ENCODE results near the gene GPAT2. TPM values are rescaled to one million over a fixed set of nuclear protein-coding genes. Genes with fewer than 3 reads are reported as not detected.
"Not testable (repeated sequence)": the region's sequence is repeated elsewhere in the genome, so short reads cannot be mapped to it uniquely, and the experiment has no call there.

The GPAT2 gene
- total RNA-seq, 1 experiment from 2014 or later: not detected

DNA sequence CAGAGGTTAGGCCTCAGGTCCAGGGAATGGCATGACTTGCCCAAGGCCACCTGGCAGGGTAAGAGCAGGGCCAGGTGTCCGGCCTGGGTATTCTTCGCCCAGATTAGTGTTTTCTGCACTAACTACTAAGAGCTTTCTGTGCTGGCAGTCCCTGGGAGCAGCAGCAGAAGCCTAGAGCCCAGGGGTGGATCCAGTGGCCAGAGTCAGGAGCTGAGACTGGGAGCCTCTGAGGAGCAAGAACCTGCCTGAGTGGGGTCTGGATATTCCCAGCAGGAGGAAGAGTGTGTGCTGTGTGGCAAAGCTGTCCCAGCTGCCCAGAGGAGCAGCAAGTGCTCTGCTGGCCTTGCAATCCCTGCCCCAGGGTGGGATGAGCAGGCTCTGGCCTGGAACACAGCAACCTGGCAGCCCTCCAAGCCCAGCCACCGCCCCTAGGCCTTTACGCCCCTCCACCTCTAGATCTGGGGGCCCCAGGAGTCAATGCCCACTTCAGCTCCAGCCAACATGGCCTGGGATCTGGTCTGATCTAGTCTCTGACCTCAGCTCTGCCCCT lies 30.7 kb upstream of the GPAT2 start:
- no peaks in the 10 kb centered on the region for H3K9me3 Mint-ChIP-seq (ENCODE audit: low read depth, unreplicated experiment)
- intact Hi-C loops (cut with micrococcal nuclease; ENCODE audit: unreplicated experiment): no loop called here

DNA sequence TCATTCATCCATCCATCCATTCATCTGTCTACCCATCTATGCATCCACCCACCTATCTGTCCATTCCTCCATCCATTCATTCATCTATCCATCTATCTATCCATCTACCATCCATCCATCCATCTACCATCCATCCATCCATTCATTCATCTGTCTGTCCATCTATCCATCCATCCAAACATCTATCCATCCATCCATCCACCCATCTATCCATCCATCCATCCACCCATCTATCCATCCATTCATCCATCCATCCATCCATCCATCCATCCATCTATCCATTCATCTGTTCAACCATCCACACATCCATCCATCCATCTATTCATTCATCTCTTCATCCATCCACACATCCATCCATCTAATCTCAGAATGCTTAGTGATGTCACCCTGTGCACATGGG lies 30.0 kb upstream of the GPAT2 start:
- H3K27me3 Mint-ChIP-seq (ENCODE audit: unreplicated experiment): peaks cover 15% of the 10 kb centered on the region
- H3K4me1 Mint-ChIP-seq (ENCODE audit: low read depth, unreplicated experiment); DNase-seq; H3K27ac Mint-ChIP-seq (ENCODE audit: unreplicated experiment); CTCF ChIA-PET; H3K36me3 Mint-ChIP-seq (ENCODE audit: insufficient read depth, unreplicated experiment); H3K9me3 Mint-ChIP-seq (ENCODE audit: low read depth, unreplicated experiment); BruUV-seq (replicated peaks); intact Hi-C loops (cut with micrococcal nuclease; ENCODE audit: unreplicated experiment); H3K4me3 Mint-ChIP-seq (ENCODE audit: low read depth, unreplicated experiment): not testable (repeated sequence)

More for the DNA sequence above, 30.7 kb upstream of the GPAT2 start:
- no TSS peak for BruUV-seq (replicated peaks)
- Mint-ChIP-seq H3K36me3 (ENCODE audit: insufficient read depth, unreplicated experiment) (no peaks in the 10 kb centered on the region), H3K4me1 (ENCODE audit: low read depth, unreplicated experiment) (no peaks in the 10 kb centered on the region), H3K27me3 (ENCODE audit: unreplicated experiment) (peaks cover 17% of the 10 kb centered on the region), H3K4me3 (ENCODE audit: low read depth, unreplicated experiment) (no peak overlapping the region), H3K27ac (ENCODE audit: unreplicated experiment) (no peak overlapping the region)
- DNase-seq: no peak
- CTCF ChIA-PET: no interaction called here
- TF ChIP-seq, protein P1, sequence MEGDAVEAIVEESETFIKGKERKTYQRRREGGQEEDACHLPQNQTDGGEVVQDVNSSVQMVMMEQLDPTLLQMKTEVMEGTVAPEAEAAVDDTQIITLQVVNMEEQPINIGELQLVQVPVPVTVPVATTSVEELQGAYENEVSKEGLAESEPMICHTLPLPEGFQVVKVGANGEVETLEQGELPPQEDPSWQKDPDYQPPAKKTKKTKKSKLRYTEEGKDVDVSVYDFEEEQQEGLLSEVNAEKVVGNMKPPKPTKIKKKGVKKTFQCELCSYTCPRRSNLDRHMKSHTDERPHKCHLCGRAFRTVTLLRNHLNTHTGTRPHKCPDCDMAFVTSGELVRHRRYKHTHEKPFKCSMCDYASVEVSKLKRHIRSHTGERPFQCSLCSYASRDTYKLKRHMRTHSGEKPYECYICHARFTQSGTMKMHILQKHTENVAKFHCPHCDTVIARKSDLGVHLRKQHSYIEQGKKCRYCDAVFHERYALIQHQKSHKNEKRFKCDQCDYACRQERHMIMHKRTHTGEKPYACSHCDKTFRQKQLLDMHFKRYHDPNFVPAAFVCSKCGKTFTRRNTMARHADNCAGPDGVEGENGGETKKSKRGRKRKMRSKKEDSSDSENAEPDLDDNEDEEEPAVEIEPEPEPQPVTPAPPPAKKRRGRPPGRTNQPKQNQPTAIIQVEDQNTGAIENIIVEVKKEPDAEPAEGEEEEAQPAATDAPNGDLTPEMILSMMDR (IDR thresholded peaks at IDR 0.05; ENCODE audit: unreplicated experiment): no peak

DNA sequence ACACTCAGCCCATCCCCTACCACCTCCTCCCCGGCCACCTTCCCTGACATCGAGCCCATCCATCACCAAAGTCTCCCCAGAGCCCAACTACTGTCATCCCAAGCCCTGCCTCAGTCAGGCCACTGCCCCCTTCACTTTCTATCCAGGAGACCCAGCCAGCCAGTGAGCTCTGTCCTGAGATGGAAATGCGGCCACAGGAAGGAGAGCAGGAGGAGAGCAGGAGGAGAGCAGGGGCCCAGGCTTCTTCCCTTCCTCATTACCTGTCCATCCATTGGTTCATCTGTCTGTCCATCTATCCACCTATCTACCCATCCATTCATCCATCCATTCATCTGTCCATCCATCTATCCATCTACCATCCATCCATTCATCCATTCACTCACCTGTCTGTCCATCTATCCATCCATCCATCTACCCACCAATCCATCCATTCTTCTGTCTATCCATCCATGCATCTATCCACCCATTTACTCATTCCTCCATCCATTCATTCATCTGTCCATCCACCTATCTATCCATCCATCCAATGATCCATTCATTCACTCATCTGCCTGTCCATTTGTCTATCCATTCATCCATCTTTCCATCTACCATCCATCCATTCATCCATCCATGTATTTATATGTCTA lies 29.4 kb upstream of the GPAT2 start:
- H3K9me3 Mint-ChIP-seq (ENCODE audit: low read depth, unreplicated experiment); CTCF ChIA-PET; H3K27ac Mint-ChIP-seq (ENCODE audit: unreplicated experiment); H3K4me3 Mint-ChIP-seq (ENCODE audit: low read depth, unreplicated experiment); H3K4me1 Mint-ChIP-seq (ENCODE audit: low read depth, unreplicated experiment); DNase-seq; intact Hi-C loops (cut with micrococcal nuclease; ENCODE audit: unreplicated experiment); H3K36me3 Mint-ChIP-seq (ENCODE audit: insufficient read depth, unreplicated experiment); BruUV-seq (replicated peaks): not testable (repeated sequence)
- H3K27me3 Mint-ChIP-seq (ENCODE audit: unreplicated experiment): peaks cover 15% of the 10 kb centered on the region

DNA sequence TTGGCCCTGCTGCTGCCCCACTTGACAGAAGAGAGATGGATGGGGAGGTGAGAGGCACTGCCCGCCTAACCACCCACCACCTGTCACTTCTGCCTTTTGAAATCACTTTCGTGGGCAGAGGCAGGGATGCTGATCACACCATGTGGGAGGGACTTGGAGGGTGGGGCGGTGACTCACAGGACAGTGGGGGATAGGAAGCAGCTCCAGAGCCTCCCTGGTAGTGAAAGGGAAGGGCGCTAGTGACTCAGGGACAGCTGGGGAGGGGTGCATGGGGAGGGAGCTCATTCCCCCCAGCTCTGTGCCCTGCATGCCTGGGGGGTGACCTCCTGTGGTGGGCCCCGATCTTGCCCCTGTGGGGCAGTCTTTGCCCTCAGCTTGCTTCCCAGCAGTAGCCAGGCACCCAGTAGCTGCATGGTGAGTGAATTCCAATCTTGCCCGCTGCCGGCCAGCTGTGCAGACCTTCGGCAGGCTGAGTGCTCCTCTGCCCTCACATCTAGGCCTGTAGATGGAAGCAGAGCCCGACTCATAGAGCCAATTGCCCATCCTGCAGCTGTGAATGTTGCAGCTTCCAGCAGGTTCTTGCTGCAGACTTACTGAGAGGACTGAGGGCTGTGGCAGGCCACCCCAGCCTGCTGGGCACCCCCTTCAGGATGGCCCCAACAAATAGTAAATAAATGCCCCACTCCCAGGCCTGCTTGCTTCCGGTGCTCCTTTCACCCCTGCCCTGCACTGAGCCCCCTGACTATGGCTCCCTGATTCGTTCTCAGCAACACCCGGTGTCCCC lies 28.6 kb upstream of the GPAT2 start:
- DNase-seq: peak; percentile 44
- H3K27ac Mint-ChIP-seq (ENCODE audit: unreplicated experiment); H3K4me1 Mint-ChIP-seq (ENCODE audit: low read depth, unreplicated experiment); intact Hi-C loops (cut with micrococcal nuclease; ENCODE audit: unreplicated experiment); H3K4me3 Mint-ChIP-seq (ENCODE audit: low read depth, unreplicated experiment); BruUV-seq (replicated peaks); CTCF ChIA-PET; H3K36me3 Mint-ChIP-seq (ENCODE audit: insufficient read depth, unreplicated experiment); H3K9me3 Mint-ChIP-seq (ENCODE audit: low read depth, unreplicated experiment): not testable (repeated sequence)
- H3K27me3 Mint-ChIP-seq (ENCODE audit: unreplicated experiment): peaks cover 15% of the 10 kb centered on the region
- TF ChIP-seq, protein P1 (IDR thresholded peaks at IDR 0.05; ENCODE audit: unreplicated experiment): peak; percentile 30

DNA sequence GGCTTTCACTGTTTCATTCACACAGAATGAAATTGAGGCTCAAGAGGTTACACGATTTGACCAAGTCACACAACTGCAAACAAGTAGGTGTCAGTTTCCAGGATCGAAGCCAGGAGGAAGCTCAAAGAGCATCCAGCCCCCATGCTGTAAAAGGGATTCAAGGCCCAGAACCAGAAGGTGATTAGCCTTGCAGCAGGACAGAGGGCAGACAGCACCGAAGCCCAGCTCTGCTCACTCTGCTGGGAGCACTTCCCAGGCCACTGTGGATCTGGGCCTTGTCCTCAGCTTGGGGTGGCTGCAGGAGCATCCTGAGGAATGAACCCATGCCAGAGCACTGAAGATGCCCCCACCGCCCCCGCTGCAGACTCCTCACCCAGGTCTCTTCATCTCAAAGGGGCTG lies 27.8 kb upstream of the GPAT2 start:
- DNase-seq; intact Hi-C loops (cut with micrococcal nuclease; ENCODE audit: unreplicated experiment); H3K9me3 Mint-ChIP-seq (ENCODE audit: low read depth, unreplicated experiment); H3K27me3 Mint-ChIP-seq (ENCODE audit: unreplicated experiment); H3K36me3 Mint-ChIP-seq (ENCODE audit: insufficient read depth, unreplicated experiment); H3K4me1 Mint-ChIP-seq (ENCODE audit: low read depth, unreplicated experiment); H3K4me3 Mint-ChIP-seq (ENCODE audit: low read depth, unreplicated experiment); CTCF ChIA-PET; BruUV-seq (replicated peaks); H3K27ac Mint-ChIP-seq (ENCODE audit: unreplicated experiment): not testable (repeated sequence)

DNA sequence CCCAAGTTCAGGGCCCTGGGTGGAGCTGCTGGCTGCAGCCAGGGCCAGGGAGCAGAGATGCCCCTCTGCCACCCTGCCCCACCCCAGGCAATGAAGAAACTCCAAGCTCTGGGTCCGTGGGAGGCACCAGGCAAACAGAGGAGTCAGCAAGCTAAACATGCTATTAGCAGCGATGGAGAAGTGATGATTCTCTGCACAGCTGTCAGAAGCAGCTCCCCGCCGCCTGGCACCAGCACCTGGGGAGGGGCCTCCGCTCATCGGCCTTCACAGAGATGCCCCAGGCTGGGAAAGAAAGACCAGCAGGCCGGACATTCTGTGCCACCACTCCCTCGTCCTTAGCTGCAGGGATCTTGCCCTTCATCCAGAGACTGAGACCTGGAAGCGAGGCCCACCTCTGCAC lies 27.2 kb upstream of the GPAT2 start:
- H3K4me3 Mint-ChIP-seq (ENCODE audit: low read depth, unreplicated experiment); intact Hi-C loops (cut with micrococcal nuclease; ENCODE audit: unreplicated experiment): not testable (repeated sequence)

DNA sequence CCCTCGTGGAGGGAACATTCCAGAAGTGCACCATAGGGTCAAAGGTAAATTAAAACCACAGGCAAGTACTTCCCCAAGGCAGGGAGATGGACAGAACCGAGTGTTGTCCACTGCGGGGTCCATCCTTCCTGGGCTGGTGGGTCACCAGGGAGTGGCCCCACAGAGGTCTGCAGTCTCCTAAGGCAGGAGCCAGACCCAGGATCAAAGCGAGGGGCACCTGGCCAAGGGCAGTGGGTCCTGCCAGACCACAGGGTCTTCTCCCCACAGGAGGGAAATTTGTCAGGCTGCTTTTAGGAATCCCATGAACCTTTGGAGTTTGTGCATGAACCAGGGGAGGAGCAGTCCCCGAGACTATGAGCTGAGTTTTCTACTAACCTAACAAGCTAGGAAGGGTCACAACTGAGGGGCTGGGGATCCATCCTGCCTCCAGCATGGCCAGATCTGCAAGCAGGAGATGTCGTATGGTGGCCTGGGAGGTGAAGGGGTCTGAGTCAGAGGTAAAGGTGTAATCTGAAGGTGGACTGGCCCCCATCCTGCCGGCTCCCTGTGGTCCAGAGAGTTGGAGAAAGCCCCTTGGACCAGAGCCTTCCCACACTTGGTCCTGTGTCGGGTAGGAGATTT lies 26.6 kb upstream of the GPAT2 start:
- intact Hi-C loops (cut with micrococcal nuclease; ENCODE audit: unreplicated experiment); H3K4me3 Mint-ChIP-seq (ENCODE audit: low read depth, unreplicated experiment); DNase-seq; H3K27me3 Mint-ChIP-seq (ENCODE audit: unreplicated experiment); H3K27ac Mint-ChIP-seq (ENCODE audit: unreplicated experiment); BruUV-seq (replicated peaks); H3K36me3 Mint-ChIP-seq (ENCODE audit: insufficient read depth, unreplicated experiment); CTCF ChIA-PET; H3K9me3 Mint-ChIP-seq (ENCODE audit: low read depth, unreplicated experiment); H3K4me1 Mint-ChIP-seq (ENCODE audit: low read depth, unreplicated experiment): not testable (repeated sequence)

More for the DNA sequence above, 27.2 kb upstream of the GPAT2 start:
- H3K36me3 Mint-ChIP-seq (ENCODE audit: insufficient read depth, unreplicated experiment); DNase-seq; H3K4me1 Mint-ChIP-seq (ENCODE audit: low read depth, unreplicated experiment); H3K27me3 Mint-ChIP-seq (ENCODE audit: unreplicated experiment); H3K9me3 Mint-ChIP-seq (ENCODE audit: low read depth, unreplicated experiment); BruUV-seq (replicated peaks); H3K27ac Mint-ChIP-seq (ENCODE audit: unreplicated experiment); CTCF ChIA-PET: not testable (repeated sequence)

DNA sequence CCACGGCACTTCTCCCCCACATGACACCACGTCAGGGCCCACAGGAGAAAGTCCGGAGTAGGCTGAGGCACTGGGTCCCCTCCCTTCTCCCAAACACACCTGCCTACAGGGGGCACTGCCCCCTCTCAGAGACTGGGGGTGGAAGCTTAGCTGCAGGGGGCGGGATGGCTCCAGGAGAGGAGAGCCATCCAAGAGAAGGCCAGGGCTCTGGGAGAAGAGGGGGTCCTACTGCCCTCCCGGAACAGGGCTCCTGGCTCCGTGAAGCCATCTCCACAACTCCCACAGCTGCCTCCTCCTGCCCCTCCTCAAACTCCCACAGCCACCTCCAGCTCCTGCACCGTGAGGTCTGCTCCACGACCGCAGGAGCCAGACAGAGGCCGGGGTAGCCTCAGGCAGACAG lies 25.6 kb upstream of the GPAT2 start:
- CTCF ChIA-PET; H3K27me3 Mint-ChIP-seq (ENCODE audit: unreplicated experiment); DNase-seq; H3K4me3 Mint-ChIP-seq (ENCODE audit: low read depth, unreplicated experiment); H3K36me3 Mint-ChIP-seq (ENCODE audit: insufficient read depth, unreplicated experiment); intact Hi-C loops (cut with micrococcal nuclease; ENCODE audit: unreplicated experiment); H3K27ac Mint-ChIP-seq (ENCODE audit: unreplicated experiment); H3K9me3 Mint-ChIP-seq (ENCODE audit: low read depth, unreplicated experiment); H3K4me1 Mint-ChIP-seq (ENCODE audit: low read depth, unreplicated experiment); BruUV-seq (replicated peaks): not testable (repeated sequence)
